CD4-positive, alpha-beta T cell treated with Interleukin-15 for 4 hours (primary cell): ENCODE results near the gene ZNF107.

Source experiments
- DNase-seq: peaks from one replicate; pipeline ENCODE4 v3.0.0-alpha.2; 2020; ENCODE audit warnings: low spot score

The ZNF107 gene

GRCh38 chr7:64665980-64666662, at the start of gene ZNF107:
Gene ZNF107 (plus strand): TSS chr7:64666133. CDS start chr7:64666283, 150 bp downstream.
- peak; percentile 91 for DNase-seq

GRCh38 chr7:64618785-64619456, 47.0 kb upstream of the ZNF107 start:
- DNase-seq = peak; percentile 58

GRCh38 chr7:64619705-64620104, 46.2 kb upstream of the ZNF107 start:
- no peak for DNase-seq

- no peak for DNase-seq
Observed at GRCh38 chr7:64621656-64622055, 44.3 kb upstream of the ZNF107 start.

GRCh38 chr7:64625114-64626082, 40.5 kb upstream of the ZNF107 start:
- DNase-seq = peak; percentile 38

- DNase-seq = no peak
Observed at GRCh38 chr7:64626083-64626469, 39.9 kb upstream of the ZNF107 start.

- DNase-seq = no peak
Observed at GRCh38 chr7:64626557-64626956, 39.4 kb upstream of the ZNF107 start.

GRCh38 chr7:64628192-64628591, 37.7 kb upstream of the ZNF107 start:
- no peak for DNase-seq

- DNase-seq = no peak
Observed at GRCh38 chr7:64628721-64629120, 37.2 kb upstream of the ZNF107 start.

- DNase-seq = no peak
Observed at GRCh38 chr7:64630496-64630895, 35.4 kb upstream of the ZNF107 start.

- DNase-seq = no peak
Observed at GRCh38 chr7:64632029-64632428, 33.9 kb upstream of the ZNF107 start.

- no peak for DNase-seq
Observed at GRCh38 chr7:64633401-64633800, 32.5 kb upstream of the ZNF107 start.

GRCh38 chr7:64634406-64635062, 31.4 kb upstream of the ZNF107 start:
- no peak for DNase-seq

GRCh38 chr7:64636386-64636785, 29.5 kb upstream of the ZNF107 start:
- peak; percentile 11 for DNase-seq

- DNase-seq = no peak
Observed at GRCh38 chr7:64637521-64638445, 28.1 kb upstream of the ZNF107 start.

GRCh38 chr7:64638822-64639221, 27.1 kb upstream of the ZNF107 start:
- no peak for DNase-seq

- DNase-seq = no peak
Observed at GRCh38 chr7:64639267-64640001, 26.5 kb upstream of the ZNF107 start.

- DNase-seq = no peak
Observed at GRCh38 chr7:64640504-64640903, 25.4 kb upstream of the ZNF107 start.

- DNase-seq = no peak
Observed at GRCh38 chr7:64642046-64642445, 23.9 kb upstream of the ZNF107 start.

GRCh38 chr7:64642875-64643274, 23.1 kb upstream of the ZNF107 start:
- no peak for DNase-seq
